Effector CD8-positive, alpha-beta T cell (primary cell): ENCODE results near the gene TIMM44.
A peak's percentile ranks its signal among the peaks of the same experiment; 100 is the strongest.

Source experiments
- DNase-seq: peaks from one replicate; lab custom pipeline; 2025; lab: John Stamatoyannopoulos, UW
- total RNA-seq, 4 experiments: gene quantifications; one replicate each; lab custom pipeline; 2026; lab: John Stamatoyannopoulos, UW

The TIMM44 gene, protein sequence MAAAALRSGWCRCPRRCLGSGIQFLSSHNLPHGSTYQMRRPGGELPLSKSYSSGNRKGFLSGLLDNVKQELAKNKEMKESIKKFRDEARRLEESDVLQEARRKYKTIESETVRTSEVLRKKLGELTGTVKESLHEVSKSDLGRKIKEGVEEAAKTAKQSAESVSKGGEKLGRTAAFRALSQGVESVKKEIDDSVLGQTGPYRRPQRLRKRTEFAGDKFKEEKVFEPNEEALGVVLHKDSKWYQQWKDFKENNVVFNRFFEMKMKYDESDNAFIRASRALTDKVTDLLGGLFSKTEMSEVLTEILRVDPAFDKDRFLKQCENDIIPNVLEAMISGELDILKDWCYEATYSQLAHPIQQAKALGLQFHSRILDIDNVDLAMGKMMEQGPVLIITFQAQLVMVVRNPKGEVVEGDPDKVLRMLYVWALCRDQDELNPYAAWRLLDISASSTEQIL
- total RNA-seq: 68.4 to 114 (median 75.2) reads per million in 4 experiments

DNA sequence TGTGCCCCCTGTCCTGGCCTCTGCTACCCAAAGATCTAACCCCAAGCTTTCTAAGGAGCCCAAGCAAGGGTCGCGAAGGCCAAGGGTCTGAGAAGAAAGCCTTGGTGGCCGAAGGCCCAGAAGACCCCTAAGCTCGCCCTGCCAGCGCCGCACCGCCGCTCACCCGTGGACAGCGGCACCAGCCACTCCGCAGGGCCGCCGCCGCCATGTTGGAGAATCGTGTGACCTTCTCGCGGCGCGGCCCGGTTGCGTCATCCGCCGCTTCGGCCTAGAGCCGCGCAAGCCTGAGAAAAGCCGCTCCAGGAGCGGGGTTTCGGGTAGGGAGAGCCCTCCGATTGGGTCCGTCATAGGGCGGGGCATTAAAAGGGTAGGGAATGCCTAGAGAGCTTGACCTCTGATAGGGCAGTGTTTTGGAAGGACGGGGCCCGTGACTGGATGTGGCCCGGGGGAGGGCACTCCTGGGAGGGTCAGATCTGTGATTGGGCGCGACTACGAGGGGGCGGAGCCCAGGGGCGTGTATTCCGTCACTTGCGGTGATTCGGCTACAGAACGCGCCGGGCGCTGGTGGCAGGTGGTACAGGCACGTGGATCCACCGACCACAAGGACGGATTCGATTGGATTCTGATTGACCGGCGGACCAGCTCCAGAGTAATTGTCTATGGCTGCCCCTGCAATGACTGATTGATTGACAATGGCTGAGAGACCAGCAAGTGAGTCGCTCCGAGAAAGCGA, at the start of gene TIMM44:
TIMM44 (minus strand) TSS at position 223 of the 733 bp plus-strand sequence; CDS start at position 208, 15 bp downstream.
- DNase-seq: peak; percentile 97

DNA sequence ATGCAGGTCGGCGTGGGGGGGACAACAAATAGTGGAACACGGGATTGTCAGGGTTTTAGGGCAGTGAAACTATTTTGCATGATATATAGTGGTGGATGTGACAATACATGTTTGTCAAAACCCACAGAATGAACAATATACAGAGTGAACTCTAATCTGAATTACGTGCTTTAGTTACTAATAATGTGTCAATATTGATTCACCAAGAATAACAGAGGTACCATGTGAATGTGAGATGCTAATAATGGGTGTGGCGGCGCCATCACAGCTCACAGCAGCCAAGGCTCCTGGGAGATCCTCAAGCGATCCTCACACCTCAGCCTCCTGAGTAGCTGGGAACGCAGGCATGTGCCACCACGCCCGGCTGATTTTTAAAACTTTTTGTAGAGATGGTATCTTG, 49.1 kb upstream of the TIMM44 start:
- DNase-seq: no peak

DNA sequence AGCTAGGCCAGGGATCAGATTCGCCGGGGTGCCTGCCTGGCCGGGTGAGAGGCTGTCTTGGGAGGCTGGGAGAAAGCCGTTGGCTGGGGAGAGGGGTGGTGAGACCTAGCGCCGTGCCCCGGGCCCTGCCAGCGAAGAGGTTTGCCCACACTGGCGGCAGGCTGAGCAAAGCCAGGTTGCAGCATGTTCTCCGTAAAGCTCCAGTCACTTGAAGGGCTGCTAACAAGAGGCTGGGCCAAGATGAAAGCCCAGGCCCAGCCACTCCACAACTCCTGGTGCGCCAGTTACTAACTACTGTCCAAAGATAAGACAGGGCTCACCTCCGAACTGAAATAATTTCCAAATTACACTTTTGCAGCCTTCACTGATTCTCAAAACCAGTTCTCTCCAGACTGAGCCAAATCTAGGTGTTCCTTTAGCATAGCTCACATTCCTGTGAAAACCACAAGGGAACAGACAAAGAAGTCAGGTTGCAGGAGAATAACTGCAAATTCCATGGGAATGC, 45.7 kb upstream of the TIMM44 start:
- no peak for DNase-seq

DNA sequence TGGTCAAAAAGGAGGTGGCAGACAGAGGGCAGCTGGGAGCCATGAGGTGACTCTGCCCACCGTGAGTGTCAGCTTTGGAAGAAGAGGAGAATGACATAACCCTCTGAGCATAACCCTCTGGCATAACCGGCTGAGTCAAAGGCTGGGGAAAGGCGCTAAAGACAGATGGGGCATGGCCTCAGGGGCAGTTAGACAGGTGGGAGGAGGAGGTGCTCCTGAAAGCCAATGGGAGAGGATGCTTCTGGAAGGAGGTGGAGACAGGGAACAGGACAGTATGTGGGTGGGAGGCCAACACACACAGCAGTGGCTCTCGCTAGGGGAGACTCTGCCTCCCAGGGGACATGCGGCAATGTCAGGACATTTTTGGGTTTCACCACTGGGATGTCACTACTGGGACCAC, 44.8 kb upstream of the TIMM44 start:
- no peak for DNase-seq

DNA sequence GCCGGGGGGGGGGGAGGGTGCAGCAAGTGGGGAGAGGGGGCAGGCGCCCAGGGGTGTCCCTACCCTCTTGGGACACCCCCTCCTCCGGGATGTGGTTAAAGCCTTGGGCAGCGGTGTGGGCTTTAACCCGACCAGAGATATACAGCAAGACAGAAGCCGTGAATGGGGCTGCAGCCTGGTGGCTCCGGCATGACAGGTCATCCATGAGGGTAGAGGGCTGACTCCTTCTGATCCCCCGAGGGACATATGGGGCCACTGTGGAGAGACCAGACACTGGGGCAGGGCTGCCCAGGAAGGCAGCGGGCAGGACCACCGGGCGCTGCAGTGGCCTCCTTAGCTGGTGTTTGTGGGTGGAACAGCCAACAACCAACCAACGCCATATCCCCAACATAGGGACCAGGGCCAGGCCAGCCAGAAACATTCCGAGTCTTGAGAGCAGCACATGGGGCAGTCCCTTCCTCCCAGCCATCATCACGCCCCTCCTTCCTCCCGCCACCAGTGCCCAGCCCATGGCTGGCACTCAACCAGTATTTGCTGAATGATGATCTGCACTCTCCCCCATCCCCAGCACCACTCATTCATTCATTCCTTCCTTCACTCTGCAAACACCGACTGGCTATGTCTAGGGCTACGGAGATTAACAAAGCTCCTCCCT, 43.8 kb upstream of the TIMM44 start:
- no peak for DNase-seq

DNA sequence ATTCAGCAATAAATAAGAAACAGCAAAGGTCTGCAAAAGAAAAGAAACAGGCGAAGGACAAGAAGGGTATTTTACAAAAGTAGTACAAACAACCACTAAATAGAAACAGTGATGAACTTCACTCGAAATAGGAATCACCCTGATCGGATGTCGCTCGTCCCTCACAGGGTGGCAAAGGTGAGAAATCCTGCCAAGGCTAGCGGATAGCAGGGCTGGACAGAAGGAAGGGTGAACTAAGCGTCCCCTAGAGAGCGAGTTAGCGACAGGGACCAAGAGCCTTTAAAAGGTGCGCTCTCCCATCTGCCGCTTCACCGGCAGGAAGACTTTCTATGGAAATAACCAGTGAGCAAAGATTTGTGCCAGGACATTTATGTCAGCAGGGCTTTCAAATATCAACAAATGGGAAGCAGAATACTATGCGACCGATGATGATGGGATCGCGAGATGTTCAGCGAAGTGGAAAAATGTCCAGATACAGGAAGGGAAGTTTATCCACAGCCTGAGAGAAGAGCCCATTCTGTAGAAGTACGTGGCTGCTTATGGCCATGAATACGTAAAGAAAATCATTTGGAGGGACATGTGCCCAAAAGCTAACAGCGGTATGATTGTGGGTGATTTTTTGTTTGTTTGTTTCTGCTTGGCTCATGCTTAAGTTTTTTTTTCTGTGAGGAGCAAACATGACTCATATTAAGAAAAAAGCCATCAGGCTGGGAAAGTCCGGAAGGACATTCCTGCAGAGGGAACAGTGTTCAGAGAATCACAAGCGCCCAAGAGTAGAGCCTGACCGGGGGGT, 43.1 kb upstream of the TIMM44 start:
- no peak for DNase-seq

DNA sequence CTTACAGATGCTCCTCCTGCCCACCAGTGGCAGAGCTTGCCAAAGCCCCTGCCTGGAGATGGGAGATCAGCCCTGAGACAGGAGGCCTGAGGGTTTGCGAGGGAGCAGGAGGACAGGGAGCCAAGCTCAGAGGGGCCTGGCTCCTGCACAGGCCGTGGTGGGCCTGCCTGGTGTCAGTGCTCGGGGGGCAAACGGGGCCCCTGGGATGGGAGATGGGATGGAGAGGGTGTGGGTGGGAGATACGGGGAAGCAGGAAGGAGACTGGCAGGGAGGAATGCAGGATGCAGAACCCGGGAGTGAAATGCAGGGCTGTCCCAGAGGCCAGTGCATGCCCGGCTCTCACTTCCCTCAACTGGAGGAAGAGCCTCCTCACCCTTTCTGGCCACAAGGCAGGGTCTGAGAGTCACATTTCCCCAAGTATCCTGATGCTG, 42.0 kb upstream of the TIMM44 start:
- DNase-seq: no peak

DNA sequence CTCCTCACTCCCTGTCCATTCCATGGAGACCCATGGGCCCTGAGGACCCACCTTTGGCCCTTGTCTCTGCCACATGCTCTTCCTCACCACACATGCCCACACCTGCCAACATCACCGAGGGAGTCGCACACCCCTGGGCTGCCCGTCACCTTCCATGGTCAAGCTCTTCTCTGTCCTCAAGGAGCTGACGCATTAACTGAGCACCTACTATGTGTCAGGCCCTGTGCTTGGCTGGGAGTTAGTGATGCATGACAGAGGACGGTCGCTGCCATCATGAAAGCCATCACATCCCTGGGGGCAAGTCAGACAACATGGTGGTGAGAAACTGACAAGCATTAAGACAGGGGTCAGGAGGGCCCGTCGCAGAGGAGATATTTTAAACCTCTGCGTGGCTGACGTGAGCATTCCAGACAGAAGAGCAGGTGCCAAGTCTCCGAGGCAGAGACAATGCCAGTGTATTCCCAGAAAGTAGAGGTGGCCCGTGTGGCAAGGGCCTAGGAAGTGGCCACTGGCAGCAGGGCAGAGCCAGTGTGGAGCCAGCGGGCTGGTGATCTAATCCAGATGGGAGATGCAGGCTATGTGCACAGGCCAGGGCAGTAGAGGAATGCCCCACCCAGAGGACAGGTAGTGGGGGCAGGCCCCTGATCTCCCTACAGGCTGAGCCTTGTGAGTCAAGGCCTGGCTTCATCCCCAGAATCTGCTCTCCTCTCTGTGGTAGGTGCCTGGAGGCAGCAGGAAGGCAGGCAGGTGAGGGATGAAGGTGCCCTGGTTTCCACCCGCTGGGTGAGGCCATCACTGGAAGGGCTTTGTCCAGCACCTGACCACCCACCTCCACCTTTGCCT, 40.8 kb upstream of the TIMM44 start:
- DNase-seq: no peak

DNA sequence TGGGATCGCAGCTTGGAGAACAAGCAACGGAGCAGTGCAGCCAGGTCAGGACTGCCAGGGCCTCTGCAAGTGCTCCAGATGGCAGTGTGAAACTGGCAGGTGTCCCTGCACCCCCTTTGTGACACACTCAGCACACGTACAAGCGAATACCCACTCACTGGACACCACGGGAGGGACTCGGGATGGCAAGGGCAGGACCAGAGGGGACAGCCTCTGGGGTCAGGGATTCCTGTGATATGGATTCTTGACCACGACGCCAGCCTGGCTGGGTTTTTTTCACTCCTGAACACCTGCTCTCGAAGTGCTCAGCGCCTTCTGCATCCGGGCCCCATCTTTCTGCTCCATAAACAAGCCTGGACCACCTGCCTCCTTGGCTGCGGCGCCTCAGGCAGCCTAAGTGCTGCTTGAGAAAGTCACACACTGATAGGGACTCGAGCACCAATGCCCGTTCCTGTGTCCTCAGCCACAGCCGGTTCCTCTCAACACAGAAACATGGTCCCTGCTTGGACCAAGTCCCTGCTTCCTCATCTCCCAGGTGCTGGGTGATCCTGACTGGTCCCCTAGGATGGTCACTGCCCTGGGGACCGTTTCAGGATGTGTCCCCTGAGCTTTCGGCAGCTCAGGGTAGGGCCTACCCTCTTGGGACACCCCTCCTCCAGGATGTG, 40.0 kb upstream of the TIMM44 start:
- DNase-seq: no peak

DNA sequence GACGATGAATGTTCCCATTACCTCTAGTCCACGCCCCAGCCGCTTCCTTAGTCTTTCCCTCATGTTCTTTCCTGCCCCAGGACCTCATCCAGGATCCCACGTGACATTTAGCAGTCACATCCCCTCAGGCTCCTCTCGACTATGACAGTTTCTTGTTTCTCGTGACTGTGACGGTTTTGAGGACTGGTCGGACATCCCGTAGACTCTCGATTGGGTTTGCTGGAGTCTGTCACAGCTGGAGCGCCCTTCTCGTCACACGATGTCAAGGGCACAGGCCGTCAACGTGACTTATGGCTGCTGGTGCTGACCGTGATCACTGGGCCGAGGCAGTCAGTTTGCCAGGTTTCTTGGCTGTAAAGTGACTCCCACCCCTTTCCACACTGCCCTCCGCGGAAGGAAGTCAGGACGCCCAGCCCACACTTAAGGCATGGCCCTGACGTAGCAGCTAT, 39.2 kb upstream of the TIMM44 start:
- no peak for DNase-seq

DNA sequence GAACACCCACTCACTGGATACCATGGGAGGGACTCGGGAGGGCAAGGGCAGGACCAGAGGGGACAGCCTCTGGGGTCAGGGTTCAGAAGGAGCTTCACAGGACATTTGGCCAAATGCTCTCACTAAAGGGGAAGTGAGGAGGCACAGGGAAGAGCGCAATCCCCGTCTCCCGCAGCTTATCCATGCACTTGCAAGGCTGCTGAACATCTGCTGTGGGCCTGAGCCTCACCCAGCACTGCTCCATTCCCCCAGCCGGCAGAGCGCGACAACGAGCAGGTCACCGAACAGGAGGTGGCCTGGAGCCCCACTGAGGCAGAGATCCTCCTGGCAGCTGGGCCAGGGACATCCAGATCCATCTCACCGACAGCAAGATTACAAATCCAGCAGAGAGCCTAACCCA, 38.6 kb upstream of the TIMM44 start:
- no peak for DNase-seq

DNA sequence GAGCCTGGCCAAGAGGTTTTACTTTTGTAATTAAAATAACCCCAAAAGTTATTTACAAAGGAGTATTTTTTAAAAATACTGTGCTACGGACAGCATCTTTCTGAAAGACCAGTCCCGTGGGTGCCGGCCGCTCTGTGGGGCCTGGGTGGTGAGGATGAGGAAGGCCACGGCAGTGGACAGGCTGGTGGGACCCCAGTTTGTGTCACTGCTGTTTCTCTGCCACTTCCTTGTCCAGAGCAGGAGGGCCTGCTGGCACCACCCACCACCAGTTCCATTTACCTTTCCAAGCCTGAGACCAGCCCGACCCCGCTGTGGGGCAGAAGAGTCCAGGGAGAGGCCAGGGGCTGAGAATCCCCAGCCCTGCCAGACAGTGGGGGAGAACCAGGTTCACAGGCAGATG, 38.2 kb upstream of the TIMM44 start:
- DNase-seq: no peak

DNA sequence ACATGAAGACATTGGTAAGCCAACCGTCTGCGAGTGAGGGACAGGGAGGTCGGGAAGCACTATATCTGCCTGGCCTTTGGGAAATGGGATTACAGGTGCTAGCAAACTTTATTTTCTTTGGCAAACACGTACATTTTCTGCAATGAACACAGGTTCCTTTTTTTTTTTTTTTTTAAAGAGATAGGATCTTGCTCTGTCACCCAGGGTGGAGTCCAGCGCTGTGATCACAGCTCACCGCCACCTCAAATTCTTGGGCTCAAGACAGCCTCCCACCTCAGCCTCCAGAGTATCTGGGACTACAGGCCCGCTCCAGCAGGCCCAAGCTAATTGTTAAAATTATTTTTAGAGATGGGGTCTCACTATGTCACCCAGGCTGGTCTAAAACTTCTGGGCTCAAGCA, 37.7 kb upstream of the TIMM44 start:
- no peak for DNase-seq

DNA sequence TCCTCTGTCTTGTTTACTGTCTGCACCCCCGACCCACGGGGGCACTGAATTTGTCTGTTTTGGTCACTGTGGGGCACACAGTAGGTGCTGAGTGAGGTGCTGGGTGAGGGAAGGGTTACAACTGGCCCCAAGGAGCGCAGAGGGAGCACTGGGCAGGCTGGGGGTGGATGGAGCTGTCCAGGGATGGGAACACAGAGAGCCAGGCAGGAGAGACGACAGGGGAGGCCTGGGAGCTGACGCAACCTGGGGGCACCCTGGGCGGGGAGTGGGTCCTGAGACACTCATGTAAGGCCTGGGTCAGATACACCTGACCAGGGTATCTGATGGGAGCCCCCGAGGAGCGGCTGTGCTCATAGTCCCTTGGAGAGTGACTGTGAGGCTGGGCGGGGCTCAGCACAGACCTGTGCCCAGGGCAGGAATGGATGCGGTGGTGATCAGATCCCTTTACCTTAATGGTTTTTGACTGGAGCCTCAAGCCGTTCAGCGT, 37.2 kb upstream of the TIMM44 start:
- no peak for DNase-seq

DNA sequence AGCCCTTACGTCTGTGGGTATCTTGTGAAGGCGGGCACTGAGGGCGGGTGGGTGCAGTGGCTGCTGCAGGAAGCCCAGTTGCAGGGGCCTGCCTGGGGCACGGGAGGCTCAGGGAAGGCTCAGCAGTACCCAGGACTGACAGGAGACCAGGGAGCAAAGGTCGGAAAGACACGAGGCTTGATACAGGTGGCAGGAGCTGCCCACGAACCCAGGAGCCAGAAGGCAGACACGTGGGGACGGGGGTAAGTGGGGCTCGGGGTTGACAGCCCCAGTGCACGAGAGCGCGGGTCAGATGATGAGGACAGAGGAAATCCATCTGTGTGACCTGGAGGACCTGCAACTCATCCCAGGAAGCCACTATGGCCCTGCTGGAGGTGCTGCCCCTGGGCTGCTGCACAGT, 36.7 kb upstream of the TIMM44 start:
- DNase-seq: no peak

DNA sequence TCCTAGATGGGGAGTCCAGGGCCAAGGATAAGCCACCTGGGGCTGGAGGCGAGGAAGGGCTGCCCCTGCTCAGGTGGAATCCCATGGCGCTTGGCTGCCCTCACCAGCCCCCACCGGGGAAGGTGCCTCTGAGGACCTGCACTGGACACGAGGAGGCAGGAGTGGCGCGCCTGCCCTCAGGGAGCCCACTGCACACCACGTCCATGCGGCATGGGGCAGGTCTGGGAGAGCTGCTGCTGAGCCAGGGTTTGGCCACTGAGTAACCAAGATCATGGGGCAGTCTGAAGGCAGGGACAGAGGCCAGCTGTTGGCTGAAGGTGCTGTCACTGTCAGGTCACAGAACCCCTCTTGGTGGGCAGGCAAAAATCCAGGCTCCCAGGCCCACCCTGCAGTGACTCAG, 36.1 kb upstream of the TIMM44 start:
- DNase-seq: no peak

DNA sequence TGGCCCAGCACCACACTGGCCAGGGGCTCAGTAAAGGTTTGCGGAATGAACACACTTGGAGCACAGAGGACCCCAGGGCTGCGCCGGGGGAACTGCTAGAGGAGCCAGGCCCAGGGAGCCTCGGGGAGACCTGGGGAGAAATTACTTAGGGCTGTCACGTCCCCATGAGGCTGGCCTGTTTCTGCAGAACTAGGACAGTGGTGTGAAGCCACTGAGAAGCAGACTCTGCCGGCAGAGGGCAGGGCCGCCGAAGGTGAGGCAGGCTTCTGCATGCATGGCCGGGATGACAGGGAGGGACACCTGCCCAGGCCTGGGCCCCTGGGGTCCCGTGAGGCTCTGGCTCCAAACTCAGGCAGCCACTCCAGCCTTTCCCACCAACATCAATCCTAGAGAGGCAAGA, 35.5 kb upstream of the TIMM44 start:
- no peak for DNase-seq

DNA sequence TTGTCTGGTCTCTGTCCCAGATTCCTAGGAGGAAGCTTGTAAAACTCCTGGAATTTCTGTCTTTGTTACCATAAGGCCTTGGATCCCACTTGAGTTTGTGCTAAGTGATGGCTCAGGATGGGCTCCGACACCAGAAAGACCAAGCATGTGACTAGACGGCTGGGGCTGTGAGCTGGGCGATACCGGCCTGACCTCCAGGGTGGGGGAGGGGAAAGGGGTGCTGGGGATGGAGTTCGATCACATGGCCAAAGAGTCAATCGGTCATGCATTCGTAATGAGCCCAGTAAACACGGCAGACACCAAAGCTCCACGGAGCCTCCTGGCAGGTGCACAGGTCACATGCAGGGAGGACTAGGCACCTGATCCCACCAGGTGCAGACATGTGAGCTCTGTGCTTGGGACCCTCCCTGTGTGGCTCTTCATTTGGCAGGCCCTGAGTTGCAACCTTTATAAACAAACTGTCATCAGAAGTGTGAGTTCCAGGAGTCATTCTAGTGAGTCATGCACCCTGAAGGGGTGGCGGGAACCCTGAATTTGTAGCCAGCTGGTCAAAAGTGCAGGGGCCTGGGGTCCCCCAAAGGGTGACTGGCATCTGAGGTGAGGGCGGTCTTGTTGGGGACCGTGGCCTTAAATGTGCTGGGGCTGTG, 34.8 kb upstream of the TIMM44 start:
- DNase-seq: no peak

DNA sequence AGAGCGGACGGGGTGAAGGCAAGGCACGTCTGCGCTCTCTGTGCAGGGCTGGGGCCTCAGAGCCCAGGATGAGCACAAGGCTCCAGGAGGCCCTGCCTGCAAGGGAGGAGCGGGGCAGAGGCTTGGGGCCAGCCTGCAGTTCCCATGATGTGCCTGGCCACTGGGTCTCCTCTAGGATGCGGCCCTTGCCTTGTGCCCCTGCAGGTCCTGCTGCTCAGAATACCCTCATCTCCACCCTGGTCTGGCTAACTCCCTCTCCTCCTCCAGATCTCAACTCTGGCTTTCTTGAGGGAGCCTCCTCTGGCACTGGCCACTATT, 34.2 kb upstream of the TIMM44 start:
- DNase-seq: no peak
